Prostate gland (tissue), 2 donors: ENCODE data around the gene TTPAL. TPM values are rescaled to one million over a fixed set of nuclear protein-coding genes. Genes with fewer than 3 reads are reported as not detected.

Source experiments
- DNase-seq: peaks from one replicate; pipeline ENCODE4 v3.0.0-alpha.2; 2019; ENCODE audit warnings: low spot score
- H3K27ac ChIP-seq, 2 donors: fragments of 200-600 bp; sonication (generic); 2 replicates each; pipeline ENCODE4 v1.5.1; 2017 to 2019
- H3K27me3 ChIP-seq: fragments of 200-600 bp; sonication (generic); replicated peaks from 2 replicates; pipeline ENCODE4 v1.5.1; 2019; ENCODE audit not compliant: insufficient read depth
- H3K36me3 ChIP-seq, 2 donors: fragments of 200-600 bp; sonication (generic); 1 replicate in 1 of 2; 2 replicates in 1 of 2; pipeline versions ENCODE4 v1.5.1 to v1.8.1; 2017 to 2019
- H3K4me1 ChIP-seq: fragments of 200-600 bp; sonication (generic); replicated peaks from 2 replicates; pipeline ENCODE4 v1.5.1; 2019
- H3K4me3 ChIP-seq, 2 donors: fragments of 200-600 bp; sonication (generic); 2 replicates each; pipeline ENCODE4 v1.5.1; 2017 to 2019
- H3K9me3 ChIP-seq: fragments of 200-600 bp; sonication (generic); 2 replicates; pipeline ENCODE4 v1.5.1; 2017
- CTCF ChIP-seq, 4 experiments: fragments of 200-600 bp in 2 of 4; fragments of 450-650 bp in 2 of 4; sonication (generic) in 2 of 4; IDR thresholded peaks; 1 replicate in 3 of 4; 2 replicates in 1 of 4; pipeline ENCODE4 v1.5.1; 2016 to 2019; ENCODE audit warnings: antibody characterized with exemption in 4 of 4, mild to moderate bottlenecking in 2 of 4, moderate library complexity in 2 of 4
- POLR2A ChIP-seq: fragments of 450-650 bp; IDR thresholded peaks from one replicate; pipeline ENCODE4 v1.6.1; 2016; ENCODE audit warnings: antibody characterized with exemption, mild to moderate bottlenecking
- POLR2AphosphoS5 ChIP-seq: sonication (generic); formaldehyde crosslinking; IDR thresholded peaks from one replicate; pipeline ENCODE4 v1.6.1; 2017; ENCODE audit warnings: antibody characterized with exemption
- WGBS: methylation state at CpG from one replicate; pipeline ENCODE4 v1.1.5; 2018; 5-methylcytosine and 5-hydroxymethylcytosine counted together
- intact Hi-C: fragments of 100-400 bp; cut with DNase I; formaldehyde crosslinking; loops from one replicate; pipeline ENCODE4 v1.14.2; 2022
- total RNA-seq, 2 donors: library from RNA; depleted of rRNA; stranded (reverse); fragments of >200 nt; gene quantifications; one replicate each; pipeline ENCODE4 v1.1.0, GENCODE V29; 2016

The TTPAL gene
- total RNA-seq, 2 donors from 2014 or later, result 11.8 to 14.8 TPM

GRCh38 chr20:44449864-44450263 is 25.8 kb upstream of the TTPAL start:
- H3K27me3 ChIP-seq, result no peaks in the 10 kb centered on the region
- 78% methylated on average over 7 of the region's 7 CpGs for WGBS
- no peak overlapping the region for H3K27ac ChIP-seq
- H3K9me3 ChIP-seq, result no peaks in the 10 kb centered on the region
- H3K36me3 ChIP-seq, result no peaks in the 10 kb centered on the region
- intact Hi-C loops, result no loop called here
- no peaks in the 10 kb centered on the region for H3K4me1 ChIP-seq
- DNase-seq, result no peak
- TF ChIP-seq POLR2AphosphoS5, result no peak
- no peak for TF ChIP-seq POLR2A
- no peak for TF ChIP-seq CTCF (IDR thresholded peaks at IDR 0.05)
- H3K4me3 ChIP-seq, result no peak overlapping the region

GRCh38 chr20:44450281-44450889 is 25.3 kb upstream of the TTPAL start:
- H3K27me3 ChIP-seq, result no peaks in the 10 kb centered on the region
- intact Hi-C loops, result no loop called here
- no peaks in the 10 kb centered on the region for H3K9me3 ChIP-seq
- H3K4me3 ChIP-seq, result no peak overlapping the region
- TF ChIP-seq CTCF (IDR thresholded peaks at IDR 0.05) (no peak), POLR2A (no peak), POLR2AphosphoS5 (no peak)
- no peaks in the 10 kb centered on the region for H3K36me3 ChIP-seq
- no peaks in the 10 kb centered on the region for H3K4me1 ChIP-seq
- WGBS, result 32% methylated on average over 3 of the region's 3 CpGs
- H3K27ac ChIP-seq, result no peak overlapping the region
- no peak for DNase-seq

GRCh38 chr20:44450903-44451450 is 24.7 kb upstream of the TTPAL start:
- Histone ChIP-seq H3K27ac (no peak overlapping the region), H3K27me3 (no peaks in the 10 kb centered on the region), H3K9me3 (no peaks in the 10 kb centered on the region), H3K4me1 (no peaks in the 10 kb centered on the region), H3K36me3 (no peaks in the 10 kb centered on the region), H3K4me3 (no peak overlapping the region)
- intact Hi-C loops, result no loop called here
- 84% methylated on average over 7 of the region's 7 CpGs for WGBS
- TF ChIP-seq POLR2AphosphoS5 (no peak), CTCF (IDR thresholded peaks at IDR 0.05) (no peak), POLR2A (no peak)
- DNase-seq, result no peak

GRCh38 chr20:44454306-44454963 is 21.2 kb upstream of the TTPAL start:
- H3K9me3 ChIP-seq, result no peaks in the 10 kb centered on the region
- TF ChIP-seq POLR2AphosphoS5, result no peak
- no peak for TF ChIP-seq POLR2A
- TF ChIP-seq CTCF (IDR thresholded peaks at IDR 0.05), result no peak
- 85% methylated on average over 7 of the region's 7 CpGs for WGBS

GRCh38 chr20:44455126-44455525 is 20.5 kb upstream of the TTPAL start:
- intact Hi-C loops, result no loop called here
- H3K27me3 ChIP-seq, result no peaks in the 10 kb centered on the region
- H3K4me1 ChIP-seq, result no peaks in the 10 kb centered on the region
- 71% methylated on average over 3 of the region's 3 CpGs for WGBS
- H3K27ac ChIP-seq, result no peak overlapping the region
- H3K9me3 ChIP-seq, result no peaks in the 10 kb centered on the region
- no peak overlapping the region for H3K4me3 ChIP-seq
- DNase-seq, result no peak
- H3K36me3 ChIP-seq, result no peaks in the 10 kb centered on the region
- no peak for TF ChIP-seq CTCF (IDR thresholded peaks at IDR 0.05)
- TF ChIP-seq POLR2AphosphoS5, result no peak
- TF ChIP-seq POLR2A, result no peak

More at GRCh38 chr20:44454306-44454963, 21.2 kb upstream of the TTPAL start:
- Histone ChIP-seq H3K36me3 (no peaks in the 10 kb centered on the region), H3K27me3 (no peaks in the 10 kb centered on the region), H3K4me3 (no peak overlapping the region), H3K27ac (no peak overlapping the region), H3K4me1 (no peaks in the 10 kb centered on the region)
- intact Hi-C loops, result no loop called here
- DNase-seq, result no peak
